Subcutaneous adipose tissue (tissue), 4 donors: Measurements from ENCODE around the gene SPATA3. TPM values are rescaled to one million over a fixed set of nuclear protein-coding genes. Genes with fewer than 3 reads are reported as not detected.

Experiments
- total RNA-seq, 4 donors: library from RNA; depleted of rRNA; stranded (reverse); fragments of >200 nt; gene quantifications; one replicate each; pipeline ENCODE4 v1.1.0, GENCODE V29; 2016
- TF ChIP-seq, protein P1 (sequence below): fragments of 450-650 bp; IDR thresholded peaks from one replicate; pipeline ENCODE4 v1.5.1; 2016; ENCODE audit warnings: low read depth, mild to moderate bottlenecking, control low read depth, antibody characterized with exemption, moderate library complexity

The SPATA3 gene
- total RNA-seq, 4 donors from 2014 or later = not detected

DNA sequence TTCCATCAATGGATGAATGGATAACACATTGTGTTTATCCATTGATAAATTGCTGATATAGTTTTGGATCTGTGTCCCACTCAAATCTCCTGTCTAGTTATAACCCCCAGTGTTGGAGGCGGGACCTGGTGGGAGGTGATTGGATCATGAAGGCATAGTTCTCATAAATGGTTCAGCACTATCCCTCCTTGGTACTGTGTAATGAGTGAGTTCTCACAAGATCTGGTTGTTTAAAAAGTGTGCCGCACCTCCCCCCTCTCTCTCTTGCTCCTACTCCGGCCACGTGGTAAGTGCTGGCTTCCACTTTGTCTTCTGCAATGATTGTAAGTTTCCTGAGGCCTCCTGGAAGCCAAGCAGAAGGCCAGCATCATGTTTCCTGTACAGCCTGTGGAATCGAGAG, 23.9 kb upstream of the SPATA3 start:
- TF ChIP-seq, protein P1, sequence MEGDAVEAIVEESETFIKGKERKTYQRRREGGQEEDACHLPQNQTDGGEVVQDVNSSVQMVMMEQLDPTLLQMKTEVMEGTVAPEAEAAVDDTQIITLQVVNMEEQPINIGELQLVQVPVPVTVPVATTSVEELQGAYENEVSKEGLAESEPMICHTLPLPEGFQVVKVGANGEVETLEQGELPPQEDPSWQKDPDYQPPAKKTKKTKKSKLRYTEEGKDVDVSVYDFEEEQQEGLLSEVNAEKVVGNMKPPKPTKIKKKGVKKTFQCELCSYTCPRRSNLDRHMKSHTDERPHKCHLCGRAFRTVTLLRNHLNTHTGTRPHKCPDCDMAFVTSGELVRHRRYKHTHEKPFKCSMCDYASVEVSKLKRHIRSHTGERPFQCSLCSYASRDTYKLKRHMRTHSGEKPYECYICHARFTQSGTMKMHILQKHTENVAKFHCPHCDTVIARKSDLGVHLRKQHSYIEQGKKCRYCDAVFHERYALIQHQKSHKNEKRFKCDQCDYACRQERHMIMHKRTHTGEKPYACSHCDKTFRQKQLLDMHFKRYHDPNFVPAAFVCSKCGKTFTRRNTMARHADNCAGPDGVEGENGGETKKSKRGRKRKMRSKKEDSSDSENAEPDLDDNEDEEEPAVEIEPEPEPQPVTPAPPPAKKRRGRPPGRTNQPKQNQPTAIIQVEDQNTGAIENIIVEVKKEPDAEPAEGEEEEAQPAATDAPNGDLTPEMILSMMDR = no peak

- TF ChIP-seq, protein P1 = no peak
Measured at GRCh38 chr2:230974096-230974913, 21.6 kb upstream of the SPATA3 start.

GRCh38 chr2:230975927-230976326, 20.0 kb upstream of the SPATA3 start:
- TF ChIP-seq, protein P1 = no peak

GRCh38 chr2:230976671-230977171, 19.2 kb upstream of the SPATA3 start:
- TF ChIP-seq, protein P1 = no peak

GRCh38 chr2:230980468-230980867, 15.5 kb upstream of the SPATA3 start:
- TF ChIP-seq, protein P1 = no peak

DNA sequence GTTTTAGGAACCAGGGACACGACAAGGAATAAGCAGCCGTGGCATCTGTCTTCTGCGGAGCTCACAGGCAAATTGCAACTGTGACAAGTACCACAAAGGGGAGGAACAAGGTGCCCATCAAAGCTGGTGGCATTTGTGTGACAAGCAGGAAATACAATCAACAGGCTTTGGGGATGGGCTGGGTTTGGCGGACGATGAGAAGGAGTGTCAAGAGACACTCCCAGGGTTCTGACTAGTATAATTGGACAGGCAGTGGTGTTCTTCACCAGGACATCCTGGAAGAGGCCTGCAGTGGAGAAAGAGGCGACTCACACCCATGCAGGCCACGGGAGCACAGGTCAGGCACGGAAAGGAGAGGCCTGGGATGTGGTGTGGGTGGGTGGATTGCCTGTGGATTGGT, 14.2 kb upstream of the SPATA3 start:
- TF ChIP-seq, protein P1 = no peak

GRCh38 chr2:230982126-230982525, 13.8 kb upstream of the SPATA3 start:
- TF ChIP-seq, protein P1 = no peak
